NCI-H460 (cell line): ENCODE measurements around the gene APLN. TPM values are rescaled to one million over a fixed set of nuclear protein-coding genes. Genes with fewer than 3 reads are reported as not detected.

Experiments
- DNase-seq: peaks from one replicate; pipeline ENCODE4 v3.0.0-alpha.2; 2016; ENCODE audit warnings: low read depth; ENCODE audit errors: extremely low read depth
- total RNA-seq: library from RNA; depleted of rRNA; stranded (reverse); fragments of >200 nt; shearing (Covaris generic); gene quantifications from 2 replicates; pipeline ENCODE4 v1.2.3, GENCODE V29; 2014

The APLN gene
- total RNA-seq, 1 experiment from 2014 or later, result 9.8 TPM

DNA sequence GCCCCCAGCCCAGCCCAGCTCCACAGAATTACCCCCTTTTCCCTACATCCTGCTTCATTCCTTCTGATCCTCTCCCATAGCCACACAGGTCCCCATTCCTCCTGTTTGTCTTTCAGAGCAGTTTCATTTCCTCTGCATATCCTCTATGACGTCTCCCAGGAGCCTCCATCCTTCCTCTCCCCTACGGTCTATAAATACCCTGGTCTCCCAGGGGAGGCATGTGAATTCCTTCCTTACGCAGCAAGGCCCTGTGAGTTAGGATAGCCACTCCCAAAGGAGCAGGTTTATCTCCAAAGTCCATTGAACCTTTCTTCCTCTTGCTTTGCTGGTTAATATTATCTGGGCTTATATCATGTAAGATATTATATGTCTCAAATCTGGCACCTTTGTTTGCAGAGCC lies 8.4 kb upstream of the APLN start:
- peak; percentile 73 for DNase-seq

DNA sequence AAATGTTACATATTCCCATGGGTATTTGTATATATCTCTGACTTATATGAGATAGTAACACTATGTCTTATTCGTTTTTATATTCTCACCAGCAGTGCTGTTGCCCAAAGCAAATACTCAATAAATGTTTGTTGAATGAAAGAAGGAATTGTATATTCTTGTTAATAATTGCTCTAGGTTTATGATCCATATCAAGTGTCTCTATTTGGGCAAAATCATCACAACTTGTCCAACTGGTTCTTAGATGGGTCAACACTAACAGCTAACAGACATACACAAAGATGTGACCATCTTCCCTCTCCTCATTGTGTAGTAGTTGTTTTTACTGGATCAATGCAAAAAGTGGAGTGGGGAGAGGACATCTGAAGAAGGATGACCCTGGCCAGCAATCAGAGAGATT lies 6.6 kb upstream of the APLN start:
- DNase-seq, result no peak

DNA sequence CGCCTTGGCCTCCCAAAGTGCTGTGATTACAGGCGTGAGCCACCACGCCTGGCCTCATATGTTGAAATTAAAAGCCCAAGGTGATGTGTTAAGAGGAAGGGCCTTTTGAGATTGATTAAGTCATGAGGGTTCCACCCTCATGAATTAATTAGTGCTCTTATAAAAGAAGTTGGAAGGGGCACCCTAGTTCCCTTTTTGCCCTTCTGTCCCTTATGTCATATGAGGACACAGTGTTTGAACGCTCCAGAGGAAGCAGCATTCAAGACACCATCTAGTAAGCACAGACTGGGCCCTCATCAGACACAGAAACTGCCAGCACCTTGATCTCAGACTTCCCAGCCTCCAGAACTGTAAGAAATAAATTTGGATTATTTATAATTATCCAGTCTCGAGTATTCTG lies 5.1 kb upstream of the APLN start:
- DNase-seq, result no peak

DNA sequence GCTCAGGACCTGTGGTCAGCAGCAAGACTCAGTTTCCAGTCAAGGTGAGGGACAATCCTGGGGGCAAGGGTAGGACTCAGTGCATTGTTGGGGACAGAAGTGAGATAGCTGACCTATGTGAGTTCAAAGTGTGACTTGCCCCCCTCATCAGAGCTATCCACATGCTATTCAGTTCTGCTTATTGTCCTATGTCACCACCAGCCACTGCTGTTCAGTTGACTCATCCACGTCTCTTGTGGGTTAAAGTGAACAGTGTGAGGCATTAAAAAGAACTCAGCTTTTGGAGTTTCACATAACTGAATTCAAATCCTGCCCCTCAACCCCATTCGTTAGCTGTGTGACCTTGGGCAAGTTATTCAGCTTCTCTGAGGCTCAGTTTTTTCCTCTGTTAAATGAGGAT lies 4.4 kb upstream of the APLN start:
- no peak for DNase-seq

DNA sequence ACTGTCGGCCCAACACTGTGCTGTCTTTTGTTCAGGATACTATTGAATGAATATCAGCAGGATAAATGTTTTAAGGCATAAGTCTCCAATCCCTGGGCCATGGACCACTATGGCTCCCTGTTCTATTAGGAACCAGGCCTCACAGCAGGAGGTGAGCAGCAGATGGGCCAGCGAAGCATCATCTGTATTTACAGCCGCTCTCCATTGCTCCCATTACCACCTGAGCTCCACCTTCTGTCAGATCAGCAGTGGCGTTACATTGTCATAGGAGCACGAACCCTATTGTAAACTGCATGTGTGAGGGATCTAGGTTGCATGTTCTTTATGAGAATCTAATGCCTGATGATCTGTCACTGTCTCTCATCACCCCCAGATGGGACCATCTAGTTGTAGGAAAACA lies 3.7 kb upstream of the APLN start:
- DNase-seq, result no peak

DNA sequence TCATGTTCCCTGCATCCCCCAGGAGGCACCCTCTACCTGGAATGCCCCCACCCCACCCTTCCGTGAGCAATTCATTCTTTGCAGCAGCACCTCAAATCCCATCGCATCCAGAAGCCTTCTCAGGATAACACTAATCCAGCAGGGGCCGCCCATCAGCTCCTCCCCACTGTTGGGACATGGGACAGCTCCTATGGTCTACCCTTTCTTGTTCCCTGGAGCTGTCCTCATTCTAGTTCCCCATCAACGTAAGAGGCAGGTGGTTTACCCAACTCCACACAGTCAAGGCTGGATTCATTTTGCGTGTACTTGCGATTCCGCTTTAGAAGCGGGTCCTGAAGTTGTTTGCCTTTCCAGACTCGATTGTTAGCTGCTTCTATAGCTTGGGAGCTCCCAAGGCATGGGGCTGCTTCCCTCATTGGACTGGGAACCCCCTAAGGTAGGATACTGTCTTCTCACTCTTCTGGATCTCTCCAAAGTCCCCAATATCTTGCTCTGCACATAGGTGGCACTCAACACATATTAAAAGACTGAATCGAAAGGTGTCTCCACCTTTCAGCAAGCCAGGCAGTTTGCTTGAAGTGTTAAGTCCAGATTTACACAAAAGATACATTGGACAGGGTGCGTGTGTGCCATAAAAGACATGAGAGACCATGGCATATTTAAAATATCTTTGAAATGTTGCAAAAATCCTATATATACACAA lies 942 bp upstream of the APLN start:
- DNase-seq, result no peak

DNA sequence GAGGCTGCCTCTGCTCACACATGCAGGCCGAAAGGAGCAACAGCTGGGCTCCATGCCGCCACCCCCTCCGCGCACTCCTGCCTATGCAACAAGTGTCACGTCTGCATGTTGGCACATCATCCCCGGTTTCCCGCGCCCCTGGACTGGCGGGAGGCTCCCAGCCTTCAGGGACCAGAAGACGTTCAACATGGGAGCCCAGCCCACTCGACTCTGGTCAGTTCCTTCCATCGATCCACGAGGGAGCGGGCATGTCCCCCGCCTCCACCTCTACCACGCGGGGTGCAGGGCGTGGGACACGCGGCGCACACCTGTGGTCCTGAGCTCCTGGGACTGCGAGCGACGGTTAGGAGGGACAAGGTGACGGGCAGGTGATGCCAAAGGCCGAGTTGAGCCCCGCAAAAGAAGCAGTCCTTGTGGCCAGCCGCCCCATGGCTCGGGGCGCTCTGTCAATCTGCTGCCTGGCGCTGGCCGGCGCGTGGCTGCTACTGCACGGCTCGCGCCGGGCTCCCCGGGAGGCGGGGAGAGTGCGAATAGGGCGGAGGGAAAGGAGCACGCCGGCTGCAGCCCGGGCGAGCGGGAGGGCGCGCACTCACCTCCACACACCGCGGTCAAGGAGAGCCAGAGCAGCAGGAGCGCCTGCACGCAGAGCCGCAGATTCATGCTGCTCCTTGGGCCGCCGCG lies 645 bp downstream of the APLN start:
- no peak for DNase-seq

DNA sequence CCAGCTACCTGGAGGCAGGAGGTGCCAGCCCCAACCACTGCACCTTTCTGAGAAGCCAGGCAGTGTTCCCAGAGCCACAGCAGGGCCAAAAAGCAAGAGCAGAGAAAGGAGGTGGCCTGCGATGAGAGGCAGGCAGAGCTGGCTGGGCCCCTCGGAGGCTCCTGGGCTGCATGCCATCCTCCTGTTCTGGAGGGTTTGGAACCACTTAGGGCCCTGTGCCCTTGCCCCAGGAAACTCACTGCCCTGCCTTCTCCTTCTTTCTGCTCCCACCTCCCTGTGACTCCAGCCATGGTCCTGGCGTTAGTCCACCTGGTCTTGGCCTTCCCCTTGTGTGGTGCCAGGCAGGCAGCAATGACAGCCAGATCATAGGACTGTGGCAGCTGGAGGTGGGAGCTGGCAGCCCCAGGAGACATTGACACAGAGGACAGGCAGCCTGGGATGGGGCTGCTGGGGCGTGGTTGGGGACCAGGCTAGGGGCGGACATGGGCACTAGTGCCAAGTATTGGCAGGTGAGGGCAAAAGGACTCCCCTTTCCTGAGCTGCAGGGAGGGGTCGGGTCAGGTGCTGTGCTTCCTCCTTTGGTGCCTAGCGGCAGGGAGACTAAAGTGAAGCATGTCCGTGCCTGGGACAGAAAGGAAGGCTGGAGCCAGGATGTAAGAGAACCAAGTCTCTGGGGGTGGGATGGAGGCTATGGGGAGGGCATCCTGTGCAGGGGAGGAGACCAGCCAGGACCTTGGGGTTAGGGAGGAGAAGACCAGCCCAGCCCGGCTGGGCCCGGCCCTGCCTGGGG lies 1.4 kb downstream of the APLN start:
- DNase-seq, result no peak

DNA sequence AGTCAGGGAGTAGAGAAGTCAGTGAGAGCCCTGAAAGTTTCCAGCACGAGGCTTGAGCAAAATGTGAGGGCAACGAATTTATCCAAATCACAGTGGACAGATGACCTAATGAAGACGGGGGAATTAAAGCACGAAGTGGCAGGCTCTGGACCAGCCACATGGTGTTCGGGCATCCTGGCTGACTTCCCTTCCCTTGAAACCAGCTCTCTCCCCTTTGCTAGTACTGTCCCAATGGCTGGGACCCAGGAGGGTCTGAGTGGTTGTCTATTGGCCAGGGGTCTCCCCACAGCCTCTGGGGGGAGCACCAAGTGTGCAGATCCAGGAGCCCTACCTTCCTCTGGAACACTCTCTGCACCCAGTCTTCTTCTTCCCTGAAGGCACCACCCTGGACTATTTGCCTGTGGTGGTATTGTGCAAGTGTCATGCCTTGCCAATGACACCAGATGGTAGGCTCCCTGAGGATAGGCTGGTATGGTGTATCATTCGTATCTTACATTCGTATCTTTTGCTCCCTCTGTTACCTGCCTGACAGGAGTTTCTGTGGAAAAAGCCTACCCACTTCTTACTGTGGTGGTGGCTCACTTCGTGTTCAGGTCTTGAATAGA lies 2.1 kb downstream of the APLN start:
- no peak for DNase-seq

DNA sequence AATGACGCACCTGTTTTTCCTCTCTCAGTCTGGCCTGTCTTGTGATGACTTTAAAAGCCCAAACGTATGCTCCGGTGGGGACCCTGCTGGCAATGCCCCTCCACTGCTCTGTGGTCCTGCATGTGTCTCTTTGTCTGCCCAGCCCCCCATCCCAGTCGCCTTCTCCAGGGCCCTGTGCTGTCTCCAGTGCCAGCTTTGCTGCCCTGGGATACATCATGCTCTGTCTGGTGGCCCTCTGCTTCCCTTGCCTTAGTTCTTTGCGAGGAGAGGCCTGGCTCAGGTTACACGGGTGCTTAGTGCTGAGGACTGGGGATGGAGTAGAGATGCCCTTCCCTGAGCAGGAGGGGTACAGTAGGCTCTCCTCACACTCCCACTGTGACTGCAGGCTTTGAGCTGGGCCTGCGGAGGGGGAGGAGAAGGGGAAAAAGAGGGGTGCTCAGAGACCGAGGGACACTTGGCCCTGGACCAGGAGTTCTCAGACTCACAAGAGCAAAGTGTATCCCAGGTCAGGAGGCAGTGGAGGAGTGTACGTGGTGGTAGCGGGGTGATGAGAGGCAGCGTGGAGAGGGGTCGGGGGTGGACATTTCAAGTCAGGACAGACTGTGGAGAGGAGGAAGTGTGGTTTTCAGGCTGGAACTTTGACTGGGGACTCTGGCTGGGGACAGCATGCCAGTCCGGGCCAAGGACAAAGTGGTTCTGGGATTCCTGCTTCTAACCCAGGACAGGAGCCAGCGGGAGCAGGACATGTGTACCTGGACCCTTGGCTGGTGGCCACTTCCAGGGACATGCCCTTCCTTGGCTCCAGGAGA lies 2.8 kb downstream of the APLN start:
- no peak for DNase-seq

DNA sequence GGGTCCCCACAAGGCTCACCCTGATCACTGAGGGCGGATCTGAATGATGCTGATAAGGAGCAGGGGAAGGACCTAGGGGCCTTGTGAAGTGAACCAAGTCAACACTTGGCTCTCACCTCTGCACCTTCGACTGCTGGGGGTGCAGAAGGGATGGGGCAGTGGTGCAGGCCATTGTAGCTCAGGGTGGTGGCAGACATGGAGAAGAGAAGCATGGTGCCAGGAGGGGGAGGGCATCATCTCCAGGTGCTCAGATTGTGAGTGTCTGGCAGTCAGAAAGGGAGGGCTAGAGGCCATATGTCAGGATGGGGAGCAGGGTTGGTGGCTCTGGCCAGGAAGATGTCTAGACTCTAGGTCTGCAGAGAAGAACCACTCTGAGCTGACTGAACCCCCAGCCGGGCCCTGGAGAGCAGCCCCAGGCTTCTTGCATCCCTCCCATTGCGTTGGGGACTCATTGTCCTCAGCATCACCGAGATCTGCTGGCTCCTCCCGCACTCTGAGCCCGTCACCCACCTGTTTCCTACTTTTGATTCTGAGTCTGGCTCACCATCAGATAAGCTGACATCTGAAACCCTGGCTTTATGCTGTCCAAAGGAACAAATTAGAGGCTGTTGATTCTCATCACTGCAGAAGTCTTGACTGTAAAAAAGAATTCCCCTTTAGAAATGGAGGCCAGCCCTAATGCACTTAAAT lies 3.8 kb downstream of the APLN start:
- no peak for DNase-seq

DNA sequence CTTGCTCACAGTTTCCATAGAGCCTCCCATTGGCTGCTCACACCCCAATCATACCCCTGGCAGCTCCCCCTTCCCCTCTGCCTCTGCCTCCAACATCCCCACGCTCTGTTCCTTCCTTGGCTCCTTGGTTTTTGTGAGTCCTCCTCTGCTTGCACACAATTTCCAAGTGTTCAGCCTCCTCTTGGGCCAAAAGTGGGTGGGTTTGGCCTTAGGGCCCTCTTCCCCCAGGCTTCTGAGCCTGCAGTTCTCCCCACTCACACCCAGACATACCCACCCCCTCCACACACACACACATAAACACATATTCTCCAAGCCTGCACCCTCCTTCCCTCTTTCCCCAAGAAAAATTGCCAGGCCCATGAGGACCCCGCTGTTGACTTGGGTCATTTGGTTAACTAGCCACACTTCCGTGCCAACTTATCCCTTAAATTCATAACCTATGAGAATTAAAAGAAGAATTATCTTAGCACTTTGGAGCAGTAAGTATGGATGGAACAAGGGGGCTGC lies 4.5 kb downstream of the APLN start:
- no peak for DNase-seq

DNA sequence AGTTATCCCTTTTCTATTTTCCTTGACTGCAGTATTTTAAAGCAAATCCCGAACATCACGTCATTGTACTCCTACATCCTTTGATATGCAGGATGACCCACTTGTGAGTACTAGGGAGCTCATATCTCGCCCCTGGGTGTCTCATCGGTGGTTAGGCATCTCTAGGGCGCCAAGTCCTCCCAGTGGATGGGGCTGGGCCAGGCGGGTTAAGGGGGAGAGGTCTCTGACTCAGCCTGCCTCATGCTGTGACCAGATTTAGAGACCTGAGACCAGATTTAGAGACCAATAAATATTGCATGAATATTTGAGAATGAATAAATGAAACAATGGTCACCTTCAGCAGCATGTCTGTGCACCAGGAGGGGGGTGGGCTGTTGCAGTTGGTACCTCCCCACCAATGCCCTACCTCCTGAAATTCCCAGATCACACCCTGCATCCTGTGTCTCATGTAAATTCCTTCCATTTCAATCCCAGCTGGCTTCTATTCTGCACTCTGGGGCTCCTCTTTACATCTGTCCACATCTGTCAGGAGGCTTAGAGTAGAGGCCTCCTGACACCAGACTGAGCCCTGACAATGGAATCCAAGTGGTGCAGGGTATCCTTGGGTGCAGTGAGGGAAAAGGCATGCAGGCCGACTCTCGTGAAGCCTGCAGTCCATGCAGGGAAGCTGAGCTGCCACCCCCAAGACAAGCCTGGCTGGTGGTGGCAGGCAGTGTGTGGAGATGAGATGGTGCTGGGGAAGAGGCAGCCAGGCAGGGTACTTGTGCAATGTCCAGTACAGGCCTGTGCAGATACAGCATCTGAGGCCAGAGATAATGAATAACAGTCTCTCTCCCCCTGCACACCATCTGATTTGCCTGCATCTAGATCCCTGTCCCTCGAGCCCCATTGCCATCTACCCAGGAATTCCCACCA lies 5.2 kb downstream of the APLN start:
- no peak for DNase-seq

DNA sequence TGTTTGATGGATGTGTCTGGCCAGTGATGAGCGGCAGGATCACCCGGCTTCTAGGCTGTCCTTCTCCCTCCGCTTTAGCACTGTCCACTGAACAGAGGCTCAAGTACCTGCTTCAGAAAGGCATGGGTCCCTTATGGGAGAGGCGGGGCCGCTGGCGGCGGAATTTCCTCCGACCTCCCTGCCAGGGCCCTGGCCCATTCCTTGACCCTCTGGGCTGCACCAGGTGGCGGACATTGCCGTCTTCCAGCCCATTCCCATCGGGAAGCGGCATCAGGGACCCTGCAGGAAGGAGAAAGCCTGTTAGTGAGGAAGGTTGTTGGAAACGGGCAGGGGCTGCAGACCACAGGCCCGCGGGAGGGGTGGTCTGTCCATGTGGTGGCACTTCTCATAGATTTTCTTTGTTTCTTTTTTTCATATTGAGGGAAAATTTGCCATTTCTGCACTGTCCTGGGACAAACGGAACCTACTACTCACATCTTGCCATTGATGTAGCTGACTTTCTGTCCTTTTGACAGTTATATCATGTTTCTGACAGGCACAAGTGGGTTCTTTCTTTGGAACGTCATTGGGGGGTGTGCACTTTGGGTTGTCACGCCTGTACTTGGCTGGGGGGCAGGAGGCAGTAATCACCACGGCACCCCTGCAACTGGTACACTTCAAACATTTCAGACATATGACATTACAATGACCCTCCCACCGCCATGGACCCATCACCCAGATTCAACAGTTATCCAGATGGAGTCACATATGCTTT lies 6.1 kb downstream of the APLN start:
- no peak for DNase-seq

DNA sequence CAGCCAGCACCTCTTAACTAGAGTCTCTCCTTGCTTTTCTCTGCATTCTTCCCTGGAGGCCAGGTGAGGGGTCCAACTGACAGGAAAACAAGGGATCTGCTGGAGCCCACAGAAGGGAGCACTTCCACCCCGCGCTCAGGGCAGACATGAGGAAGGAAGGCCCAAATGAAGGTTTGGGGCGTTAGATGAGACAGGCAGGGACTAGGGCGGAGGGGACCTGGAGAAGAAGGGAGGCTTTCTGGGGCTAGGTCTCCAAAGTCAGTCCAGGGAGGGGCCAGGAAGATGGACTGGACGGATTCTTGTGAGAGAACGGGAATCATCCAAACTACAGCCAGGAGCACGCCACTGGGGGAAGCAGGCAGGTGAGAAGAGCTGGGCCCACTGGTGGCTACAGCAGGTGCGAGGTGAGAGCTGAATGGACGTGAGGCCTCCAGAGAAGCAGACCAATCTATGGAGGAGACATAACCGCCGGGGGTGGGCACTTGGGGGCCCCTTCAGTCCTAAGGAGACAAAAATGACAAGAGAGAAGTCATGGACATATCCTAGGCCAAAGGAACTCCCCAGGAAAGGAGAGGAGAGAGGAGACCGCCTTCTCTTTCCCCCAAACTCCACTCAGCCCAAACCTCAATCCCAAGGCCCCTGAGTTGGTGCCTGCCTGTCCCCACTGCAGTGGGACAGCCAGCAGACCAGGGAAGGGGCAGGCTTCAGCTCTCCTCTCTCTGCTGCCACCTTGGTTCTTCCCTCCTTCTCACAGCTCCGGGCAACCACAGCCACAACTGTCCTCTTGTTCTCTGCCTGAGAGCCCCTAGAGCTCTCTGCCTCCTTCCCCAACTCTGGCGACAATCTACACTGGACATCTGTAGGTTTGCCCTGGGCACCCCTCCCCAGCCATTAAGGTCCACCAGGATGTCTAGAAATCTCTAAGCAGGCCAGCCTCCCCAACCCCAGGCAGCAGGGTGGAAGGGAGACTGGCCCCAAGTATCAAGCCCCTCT lies 7.0 kb downstream of the APLN start:
- no peak for DNase-seq

DNA sequence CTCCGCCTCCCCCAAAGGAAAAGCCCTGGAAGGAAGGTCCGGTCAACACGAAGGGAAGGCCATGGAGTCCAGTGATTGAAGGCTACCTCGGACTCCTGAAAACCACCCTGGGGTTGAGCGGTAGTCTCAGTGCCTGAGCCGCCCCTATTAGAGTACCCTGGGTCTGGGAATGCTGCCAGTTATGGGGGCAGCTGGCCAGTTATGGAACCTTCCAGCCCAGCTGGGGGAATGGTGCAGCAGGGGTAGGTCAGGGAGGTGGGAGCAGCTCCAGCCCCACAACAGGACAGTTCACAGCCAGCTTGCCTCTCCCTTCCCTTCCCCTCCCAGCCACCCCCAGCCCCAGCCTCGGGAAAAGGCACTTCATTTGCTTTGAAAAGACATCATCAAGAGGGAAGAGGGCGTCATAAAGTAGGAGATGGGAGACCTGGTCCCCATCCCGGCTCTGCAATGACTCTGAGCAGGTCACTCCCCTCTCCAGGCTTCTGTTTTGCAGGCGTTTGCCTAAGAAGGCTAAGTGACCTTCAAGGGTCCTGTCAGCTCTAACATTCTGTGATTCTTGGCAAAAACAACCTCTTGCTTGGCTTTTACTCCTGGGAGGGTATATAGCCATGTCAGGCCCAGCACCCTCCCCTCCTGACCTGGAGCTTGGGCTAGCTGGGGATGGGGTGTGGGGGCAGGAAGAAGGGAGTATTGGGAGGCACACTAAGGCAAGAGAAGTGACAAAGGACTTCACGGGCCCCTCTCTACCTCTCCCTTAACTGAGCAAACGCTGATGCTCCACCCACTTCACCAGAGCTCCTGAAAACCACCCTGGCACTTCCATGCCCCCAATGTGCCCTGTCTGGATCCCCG lies 8.0 kb downstream of the APLN start:
- DNase-seq, result no peak
